Suprapubic skin (tissue), 3 donors: Measurements from ENCODE around the gene LIPC.

Experiments
- POLR2A ChIP-seq, 2 donors: fragments of 450-650 bp; IDR thresholded peaks; one replicate each; pipeline ENCODE4 v1.6.1; 2017; ENCODE audit warnings: antibody characterized with exemption in 2 of 2, mild to moderate bottlenecking in 2 of 2, moderate library complexity in 2 of 2
- TF ChIP-seq, protein P1 (sequence below), 2 donors: fragments of 200-600 bp in 1 of 2; fragments of 450-650 bp in 1 of 2; sonication (generic) in 1 of 2; IDR thresholded peaks; one replicate each; pipeline ENCODE4 v1.5.1; 2016 to 2019; ENCODE audit warnings: antibody characterized with exemption in 2 of 2, mild to moderate bottlenecking in 1 of 2, moderate library complexity in 1 of 2

DNA sequence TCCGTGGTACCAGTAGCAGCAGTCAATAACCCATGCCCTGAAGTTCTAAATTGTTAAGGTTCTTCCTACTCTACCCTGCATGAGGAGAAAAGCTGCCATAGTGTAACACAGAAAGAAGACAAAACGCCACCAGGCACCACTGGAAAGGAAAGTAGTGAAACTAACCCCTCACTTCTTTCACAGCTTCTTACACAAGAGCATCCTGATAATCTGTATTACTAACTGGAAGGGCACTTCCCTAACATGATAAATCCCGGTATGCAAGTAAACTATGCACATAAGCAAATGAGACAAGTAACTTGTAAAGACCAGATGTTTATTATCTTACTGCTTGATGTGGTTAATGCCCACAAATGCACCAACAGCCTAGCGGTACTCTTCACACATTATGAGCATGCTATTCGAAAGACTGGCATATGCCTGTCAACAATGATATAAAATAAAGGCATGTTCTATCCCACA lies 176.4 kb downstream of the LIPC start:
- no peak for TF ChIP-seq POLR2A (IDR thresholded peaks at IDR 0.05)
- TF ChIP-seq, protein P1, sequence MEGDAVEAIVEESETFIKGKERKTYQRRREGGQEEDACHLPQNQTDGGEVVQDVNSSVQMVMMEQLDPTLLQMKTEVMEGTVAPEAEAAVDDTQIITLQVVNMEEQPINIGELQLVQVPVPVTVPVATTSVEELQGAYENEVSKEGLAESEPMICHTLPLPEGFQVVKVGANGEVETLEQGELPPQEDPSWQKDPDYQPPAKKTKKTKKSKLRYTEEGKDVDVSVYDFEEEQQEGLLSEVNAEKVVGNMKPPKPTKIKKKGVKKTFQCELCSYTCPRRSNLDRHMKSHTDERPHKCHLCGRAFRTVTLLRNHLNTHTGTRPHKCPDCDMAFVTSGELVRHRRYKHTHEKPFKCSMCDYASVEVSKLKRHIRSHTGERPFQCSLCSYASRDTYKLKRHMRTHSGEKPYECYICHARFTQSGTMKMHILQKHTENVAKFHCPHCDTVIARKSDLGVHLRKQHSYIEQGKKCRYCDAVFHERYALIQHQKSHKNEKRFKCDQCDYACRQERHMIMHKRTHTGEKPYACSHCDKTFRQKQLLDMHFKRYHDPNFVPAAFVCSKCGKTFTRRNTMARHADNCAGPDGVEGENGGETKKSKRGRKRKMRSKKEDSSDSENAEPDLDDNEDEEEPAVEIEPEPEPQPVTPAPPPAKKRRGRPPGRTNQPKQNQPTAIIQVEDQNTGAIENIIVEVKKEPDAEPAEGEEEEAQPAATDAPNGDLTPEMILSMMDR (IDR thresholded peaks at IDR 0.05): no peak
